Omental fat pad (tissue), 4 donors: ENCODE data around the gene NR5A1. TPM values are rescaled to one million over a fixed set of nuclear protein-coding genes. Genes with fewer than 3 reads are reported as not detected.

Experiments
- ATAC-seq: fragments of 150-250 bp; one replicate; pipeline ENCODE4 v1.9.1; 2016; ENCODE audit warnings: mild to moderate bottlenecking, moderate library complexity; ENCODE audit not compliant: low FRiP score
- DNase-seq: peaks from one replicate; pipeline ENCODE4 v3.0.0-alpha.2; 2019; ENCODE audit warnings: low spot score
- CTCF ChIP-seq, 3 donors: fragments of 450-650 bp; IDR thresholded peaks; one replicate each; pipeline ENCODE4 v1.5.1; 2016 to 2017; ENCODE audit warnings: antibody characterized with exemption in 3 of 3, mild to moderate bottlenecking in 3 of 3, moderate library complexity in 2 of 3
- total RNA-seq, 4 donors: library from RNA; depleted of rRNA; stranded (reverse); fragments of >200 nt; gene quantifications; one replicate each; pipeline ENCODE4 v1.1.0, GENCODE V29; 2016

NR5A1 gene
- total RNA-seq, 4 donors from 2014 or later, result not detected

GRCh38 chr9:124504530-124505005 lies 2.6 kb downstream of the NR5A1 start:
- DNase-seq (no peak), ATAC-seq (no peak)
- no peak for TF ChIP-seq CTCF (IDR thresholded peaks at IDR 0.05)

GRCh38 chr9:124503713-124504529 lies 3.3 kb downstream of the NR5A1 start:
- TF ChIP-seq CTCF (IDR thresholded peaks at IDR 0.05), result no peak
- no peak for DNase-seq
- no peak for ATAC-seq

DNA sequence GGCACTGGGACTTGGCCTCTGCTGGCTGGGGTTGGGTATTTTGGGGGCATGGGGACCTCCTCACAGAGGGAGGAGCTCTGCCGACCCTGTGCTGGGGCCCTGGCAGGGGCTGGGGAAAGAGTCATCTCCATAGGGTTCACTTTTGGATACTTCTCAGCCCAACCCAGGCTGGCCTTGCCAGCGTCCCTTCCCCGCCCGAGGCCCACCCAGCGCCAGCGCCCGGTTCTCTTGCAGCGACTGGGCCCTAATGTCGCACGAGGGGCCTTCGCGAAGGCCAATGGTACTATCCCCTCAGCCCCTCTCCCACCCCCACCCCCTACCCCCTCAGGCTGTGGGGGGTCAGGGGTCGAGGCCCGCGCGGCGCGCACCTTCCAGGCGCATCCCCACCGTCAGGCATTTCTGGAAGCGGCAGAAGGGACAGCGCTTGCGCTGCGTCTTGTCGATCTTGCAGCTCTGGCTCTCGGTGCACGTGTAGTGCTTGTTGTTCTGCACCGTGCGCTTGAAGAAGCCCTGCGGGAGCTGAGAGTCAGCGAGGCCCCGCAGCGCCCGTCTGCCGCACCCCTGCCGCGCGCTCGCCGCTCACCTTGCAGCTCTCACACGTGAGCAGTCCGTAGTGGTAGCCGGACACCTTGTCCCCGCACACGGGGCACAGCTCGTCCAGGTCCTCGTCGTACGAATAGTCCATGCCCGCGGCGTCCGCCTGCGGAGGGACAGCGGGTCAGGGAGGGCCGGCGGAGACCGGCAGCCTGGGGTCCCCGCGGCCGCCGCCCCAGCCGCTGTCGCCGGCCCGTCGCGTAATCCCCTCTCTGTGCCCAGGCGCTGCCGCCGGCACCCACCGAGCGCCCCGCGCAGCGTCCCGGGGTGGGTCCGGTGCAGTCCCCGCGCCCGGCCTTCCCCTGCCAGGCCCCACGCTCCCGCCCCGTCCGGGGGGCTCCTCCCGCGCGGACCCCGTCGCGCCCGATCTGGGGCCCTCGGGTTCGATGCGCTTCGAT lies 4.2 kb downstream of the NR5A1 start:
- ATAC-seq, result no peak
- TF ChIP-seq CTCF (IDR thresholded peaks at IDR 0.05), result no peak
- no peak for DNase-seq

- TF ChIP-seq CTCF (IDR thresholded peaks at IDR 0.05), result no peak
- DNase-seq, result no peak
- ATAC-seq, result no peak
Measured at GRCh38 chr9:124501771-124502320, 5.4 kb downstream of the NR5A1 start.

- DNase-seq (no peak), ATAC-seq (no peak)
Measured at GRCh38 chr9:124500796-124501611, 6.2 kb downstream of the NR5A1 start.

More at GRCh38 chr9:124500796-124501611, 6.2 kb downstream of the NR5A1 start:
- no peak for TF ChIP-seq CTCF (IDR thresholded peaks at IDR 0.05)
